ENCODE results near the gene TUBA3E.
"Not testable (repeated sequence)": the region's sequence is repeated elsewhere in the genome, so short reads cannot be mapped to it uniquely, and the experiment has no call there.

Gene TUBA3E

DNA sequence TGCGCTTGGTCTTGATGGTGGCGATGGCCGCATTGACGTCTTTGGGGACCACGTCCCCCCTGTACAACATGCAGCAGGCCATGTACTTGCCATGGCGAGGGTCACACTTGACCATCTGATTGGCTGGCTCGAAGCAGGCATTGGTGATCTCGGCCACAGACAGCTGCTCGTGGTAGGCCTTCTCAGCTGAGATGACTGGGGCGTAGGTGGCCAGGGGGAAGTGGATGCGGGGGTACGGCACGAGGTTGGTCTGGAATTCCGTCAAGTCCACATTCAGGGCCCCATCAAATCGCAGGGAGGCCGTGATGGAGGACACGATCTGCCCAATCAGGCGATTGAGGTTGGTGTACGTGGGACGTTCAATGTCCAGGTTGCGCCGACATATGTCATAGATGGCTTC is 4.4 kb downstream of the TUBA3E start:
- H3K27me3 ChIP-seq (replicated peaks); H3K4me3 ChIP-seq (ENCODE audit: low read depth, low read length); in situ Hi-C loops (cut with HindIII; ENCODE audit: low pct_ligation_motif_present, low sequenced_read_pairs); DNase-seq; H3K36me3 ChIP-seq (replicated peaks); H3K27ac ChIP-seq: not testable (repeated sequence)

DNA sequence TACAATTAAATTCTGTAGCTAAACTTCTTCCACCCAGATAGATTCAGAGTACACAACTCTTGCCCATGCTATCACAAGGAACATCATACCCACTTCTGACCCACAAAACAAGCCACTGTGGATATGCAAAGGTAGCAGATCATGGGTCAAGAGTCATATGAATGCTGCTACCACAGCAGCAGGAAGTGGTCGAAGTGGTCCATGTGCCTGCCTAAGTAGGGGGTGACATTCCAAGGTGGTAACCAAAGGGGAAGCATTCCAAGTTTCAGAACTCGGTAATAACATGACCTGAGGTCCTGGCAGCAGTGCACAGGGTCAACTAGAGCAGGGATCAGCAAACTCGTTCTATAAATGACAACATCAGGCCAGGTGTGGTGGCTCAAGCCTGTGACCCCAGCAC is 5.8 kb downstream of the TUBA3E start:
- H3K4me3 ChIP-seq (ENCODE audit: low read depth, low read length); H3K27me3 ChIP-seq (replicated peaks); in situ Hi-C loops (cut with HindIII; ENCODE audit: low pct_ligation_motif_present, low sequenced_read_pairs); DNase-seq; H3K27ac ChIP-seq; H3K36me3 ChIP-seq (replicated peaks): not testable (repeated sequence)

DNA sequence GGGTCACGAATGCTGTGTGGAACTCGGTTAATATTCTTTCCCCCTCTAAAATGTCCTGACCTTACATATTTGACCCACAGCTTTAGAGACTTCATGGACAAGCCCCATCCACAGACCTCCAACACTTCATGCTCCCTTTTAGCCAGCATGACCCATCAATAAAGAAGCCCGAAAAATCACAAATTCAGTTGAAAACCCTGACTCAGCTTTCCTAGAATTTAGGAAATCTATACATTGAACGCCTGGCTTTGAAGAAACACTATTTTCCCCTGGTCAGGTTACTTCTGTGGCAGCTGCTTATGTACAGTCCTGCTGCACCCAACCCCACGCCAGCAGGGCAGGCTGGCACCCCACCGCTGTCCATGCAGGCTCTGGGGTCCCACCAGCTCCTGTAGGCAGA is 6.9 kb downstream of the TUBA3E start:
- H3K27ac ChIP-seq; DNase-seq; H3K36me3 ChIP-seq (replicated peaks); H3K27me3 ChIP-seq (replicated peaks); H3K4me3 ChIP-seq (ENCODE audit: low read depth, low read length); in situ Hi-C loops (cut with HindIII; ENCODE audit: low pct_ligation_motif_present, low sequenced_read_pairs): not testable (repeated sequence)

DNA sequence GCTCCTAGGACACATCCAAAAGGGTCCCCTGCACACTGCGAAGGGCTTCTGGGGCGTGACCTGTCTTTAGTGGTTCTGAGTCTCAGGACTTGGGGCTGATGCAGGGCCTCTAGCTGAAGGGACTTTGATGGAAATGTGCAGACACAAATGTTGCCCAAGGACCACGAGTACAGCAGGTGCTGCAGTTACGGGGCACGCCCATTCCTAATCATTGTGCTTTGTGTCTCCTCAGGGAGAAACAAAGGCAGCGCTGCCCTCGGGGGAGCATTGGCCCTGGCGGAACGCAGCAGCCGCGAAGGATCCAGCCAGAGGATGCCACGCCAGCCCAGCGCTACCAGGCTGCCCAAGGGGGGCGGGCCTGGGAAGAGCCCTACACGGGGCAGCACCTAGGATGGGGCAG is 8.0 kb downstream of the TUBA3E start:
- Histone ChIP-seq H3K4me3 (ENCODE audit: low read depth, low read length) (no peak overlapping the region), H3K36me3 (replicated peaks) (no peaks in the 10 kb centered on the region), H3K27ac (no peak overlapping the region), H3K27me3 (replicated peaks) (no peaks in the 10 kb centered on the region)
- in situ Hi-C loops (cut with HindIII; ENCODE audit: low pct_ligation_motif_present, low sequenced_read_pairs), result no loop called here
- DNase-seq, result no peak
- TF ChIP-seq, protein P1, sequence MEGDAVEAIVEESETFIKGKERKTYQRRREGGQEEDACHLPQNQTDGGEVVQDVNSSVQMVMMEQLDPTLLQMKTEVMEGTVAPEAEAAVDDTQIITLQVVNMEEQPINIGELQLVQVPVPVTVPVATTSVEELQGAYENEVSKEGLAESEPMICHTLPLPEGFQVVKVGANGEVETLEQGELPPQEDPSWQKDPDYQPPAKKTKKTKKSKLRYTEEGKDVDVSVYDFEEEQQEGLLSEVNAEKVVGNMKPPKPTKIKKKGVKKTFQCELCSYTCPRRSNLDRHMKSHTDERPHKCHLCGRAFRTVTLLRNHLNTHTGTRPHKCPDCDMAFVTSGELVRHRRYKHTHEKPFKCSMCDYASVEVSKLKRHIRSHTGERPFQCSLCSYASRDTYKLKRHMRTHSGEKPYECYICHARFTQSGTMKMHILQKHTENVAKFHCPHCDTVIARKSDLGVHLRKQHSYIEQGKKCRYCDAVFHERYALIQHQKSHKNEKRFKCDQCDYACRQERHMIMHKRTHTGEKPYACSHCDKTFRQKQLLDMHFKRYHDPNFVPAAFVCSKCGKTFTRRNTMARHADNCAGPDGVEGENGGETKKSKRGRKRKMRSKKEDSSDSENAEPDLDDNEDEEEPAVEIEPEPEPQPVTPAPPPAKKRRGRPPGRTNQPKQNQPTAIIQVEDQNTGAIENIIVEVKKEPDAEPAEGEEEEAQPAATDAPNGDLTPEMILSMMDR (IDR thresholded peaks at IDR 0.05; ENCODE audit: low read depth, low read length, missing control alignments), result no peak

DNA sequence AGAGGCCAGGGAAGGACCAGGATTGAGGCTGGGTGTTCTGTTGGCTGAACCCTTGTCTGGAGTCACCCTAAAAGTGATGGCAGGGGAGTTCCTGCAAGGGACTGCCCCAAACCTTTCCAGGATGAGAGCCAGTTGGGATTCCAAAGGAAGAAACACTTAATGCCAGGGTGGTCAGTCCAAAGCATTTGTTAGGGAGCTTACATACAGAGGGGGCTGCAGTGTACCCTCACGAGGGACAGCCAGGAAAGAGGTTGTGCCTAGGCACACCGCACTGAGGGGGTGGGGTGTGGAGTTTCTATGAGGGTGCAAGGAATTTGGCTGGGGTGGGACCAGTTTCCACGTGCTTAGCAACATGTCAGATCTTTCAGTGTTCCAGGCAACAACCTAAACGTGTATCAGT is 9.3 kb downstream of the TUBA3E start:
- H3K4me3 ChIP-seq (ENCODE audit: low read depth, low read length); H3K27me3 ChIP-seq (replicated peaks); H3K36me3 ChIP-seq (replicated peaks); DNase-seq; H3K27ac ChIP-seq; in situ Hi-C loops (cut with HindIII; ENCODE audit: low pct_ligation_motif_present, low sequenced_read_pairs): not testable (repeated sequence)

DNA sequence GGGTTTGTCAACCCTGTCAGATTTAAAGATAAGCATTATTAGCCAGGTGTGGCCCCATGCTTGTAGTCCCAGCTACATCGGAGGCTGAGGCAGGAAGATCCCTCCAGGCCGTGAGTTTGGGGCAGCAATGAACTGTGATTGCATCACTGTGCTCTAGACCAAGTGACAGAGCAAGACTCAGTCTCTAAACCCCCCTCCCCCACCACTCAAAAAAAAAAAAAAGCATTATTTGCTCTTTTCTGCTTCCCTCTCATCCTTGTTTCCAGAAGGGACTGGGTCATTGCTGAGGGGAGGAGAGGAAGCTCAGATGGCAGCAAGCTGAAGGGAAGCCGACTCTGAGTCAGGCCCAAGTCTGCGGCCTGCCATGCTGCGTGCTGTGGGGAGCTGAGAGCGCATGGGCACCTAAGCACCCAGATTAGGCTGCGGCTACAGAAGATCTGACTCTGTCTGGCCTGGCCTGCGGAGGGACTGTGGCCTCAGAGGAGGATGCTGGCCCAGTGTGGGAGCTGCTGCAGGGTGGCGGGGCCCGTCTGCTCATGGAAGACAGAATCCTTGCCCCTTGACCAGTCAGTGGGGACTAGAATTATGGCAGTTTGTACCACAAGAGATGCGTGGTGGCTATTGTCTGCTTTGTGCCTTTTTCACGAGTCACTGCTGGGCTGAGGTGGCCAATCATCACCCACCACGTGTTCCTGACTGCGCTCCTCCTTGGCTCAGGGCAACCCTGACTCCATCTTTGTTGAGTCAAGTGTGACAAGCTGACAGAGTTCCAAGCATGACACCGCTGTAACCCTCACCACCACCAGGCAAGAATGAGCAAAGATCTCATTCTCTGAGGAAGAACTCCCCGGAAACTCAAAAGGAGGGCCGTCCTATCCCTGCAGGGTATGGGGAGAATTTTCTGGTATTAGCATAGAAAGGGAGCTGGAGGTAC is 10.1 kb downstream of the TUBA3E start:
- H3K27ac ChIP-seq; H3K27me3 ChIP-seq (replicated peaks); H3K36me3 ChIP-seq (replicated peaks); DNase-seq; in situ Hi-C loops (cut with HindIII; ENCODE audit: low pct_ligation_motif_present, low sequenced_read_pairs); H3K4me3 ChIP-seq (ENCODE audit: low read depth, low read length): not testable (repeated sequence)

DNA sequence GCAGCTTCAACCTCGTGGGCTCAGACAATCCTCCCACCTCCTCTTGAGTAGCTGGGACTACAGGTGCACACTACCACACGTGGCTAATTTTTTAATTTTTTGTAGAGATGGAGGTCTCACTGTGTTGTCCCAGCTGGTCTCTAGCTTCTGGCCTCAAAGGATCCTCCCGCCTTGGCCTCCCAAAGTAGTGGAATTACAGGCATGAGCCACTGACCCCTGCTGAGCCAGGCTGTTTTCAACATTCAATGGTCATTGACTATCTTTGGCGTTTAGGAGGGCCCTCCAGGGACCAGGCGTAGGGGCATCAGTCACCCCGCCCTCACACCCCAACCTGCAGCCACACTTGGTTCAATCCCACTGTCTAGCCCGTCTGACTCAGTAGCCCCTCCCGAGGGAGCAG is 11.0 kb downstream of the TUBA3E start:
- Histone ChIP-seq H3K4me3 (ENCODE audit: low read depth, low read length) (no peak overlapping the region), H3K27ac (no peak overlapping the region), H3K36me3 (replicated peaks) (peaks cover 2% of the 10 kb centered on the region), H3K27me3 (replicated peaks) (no peaks in the 10 kb centered on the region)
- DNase-seq, result no peak
- TF ChIP-seq, protein P1 (IDR thresholded peaks at IDR 0.05; ENCODE audit: low read depth, low read length, missing control alignments), result no peak
- in situ Hi-C loops (cut with HindIII; ENCODE audit: low pct_ligation_motif_present, low sequenced_read_pairs), result no loop called here

DNA sequence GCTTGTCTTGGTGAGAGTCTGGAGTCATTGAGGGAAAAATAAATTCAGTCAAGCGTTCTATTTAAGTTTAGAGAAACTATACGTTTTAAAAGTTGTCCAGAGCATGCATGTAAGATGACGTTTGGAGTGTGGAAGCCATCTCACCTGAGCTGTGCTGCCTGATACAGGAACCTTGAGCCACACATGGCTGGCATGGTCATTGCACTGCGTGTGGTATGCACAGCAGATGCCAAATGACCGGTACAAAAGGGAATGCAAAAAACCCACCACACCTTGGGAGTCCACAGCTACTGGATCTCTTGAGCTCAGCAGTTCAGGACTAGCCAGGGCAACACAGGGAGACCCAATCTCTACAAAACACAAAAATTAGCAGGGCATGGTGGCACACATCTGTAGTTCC is 11.8 kb downstream of the TUBA3E start:
- DNase-seq, result no peak
- in situ Hi-C loops (cut with HindIII; ENCODE audit: low pct_ligation_motif_present, low sequenced_read_pairs), result no loop called here
- Histone ChIP-seq H3K4me3 (ENCODE audit: low read depth, low read length) (no peak overlapping the region), H3K27ac (no peak overlapping the region), H3K36me3 (replicated peaks) (peaks cover 2% of the 10 kb centered on the region), H3K27me3 (replicated peaks) (no peaks in the 10 kb centered on the region)
- TF ChIP-seq, protein P1 (IDR thresholded peaks at IDR 0.05; ENCODE audit: low read depth, low read length, missing control alignments), result no peak
